HG02884 (cell line): ENCODE results near the gene STXBP4.

Source experiments
- ATAC-seq: cut with Tn5 transposase; IDR thresholded peaks from one replicate; pipeline ENCODE4 v1.9.1; 2021; ENCODE audit warnings: mild to moderate bottlenecking, moderate library complexity; ENCODE audit not compliant: unreplicated experiment

The STXBP4 gene

GRCh38 chr17:55212880-55213279 lies 244.3 kb downstream of the STXBP4 start:
- no peak for ATAC-seq

DNA sequence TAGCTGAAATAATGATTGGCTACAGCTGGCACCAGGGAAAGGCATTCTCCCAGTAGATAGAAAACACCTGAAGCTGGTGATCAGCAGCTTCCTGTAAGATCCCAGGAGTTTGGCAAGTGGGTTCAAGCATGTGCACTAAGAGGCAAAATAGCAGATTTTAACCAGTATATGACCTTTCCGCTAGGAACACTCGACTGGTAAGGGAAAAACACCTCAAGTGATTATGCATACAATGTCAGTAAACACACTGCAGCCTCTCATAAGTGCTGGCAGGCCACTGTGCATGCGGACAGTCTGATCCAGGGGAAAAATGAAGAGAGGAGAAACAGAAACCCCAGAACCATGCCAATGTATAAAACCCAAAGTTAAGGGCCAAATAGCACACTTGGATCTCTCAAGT lies 247.1 kb downstream of the STXBP4 start:
- ATAC-seq: no peak

DNA sequence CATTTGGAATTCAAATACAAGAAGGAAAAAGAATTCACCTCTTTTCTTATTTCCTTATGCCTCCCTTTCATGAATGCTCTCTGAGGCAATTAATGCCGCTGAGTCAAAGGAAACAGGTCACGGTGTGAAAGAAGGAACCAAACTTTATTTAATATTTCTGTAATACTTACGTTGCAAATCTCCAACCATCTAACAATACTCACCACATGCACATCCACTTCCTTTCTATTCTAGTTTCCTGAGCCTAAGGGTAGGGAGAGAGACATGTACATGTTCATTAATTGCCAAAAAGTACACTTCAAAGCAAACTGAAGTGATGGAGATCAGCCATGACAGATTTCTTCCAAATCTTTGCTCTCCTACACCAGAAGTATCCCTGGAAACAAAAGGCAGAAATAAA lies 248.3 kb downstream of the STXBP4 start:
- ATAC-seq: no peak

DNA sequence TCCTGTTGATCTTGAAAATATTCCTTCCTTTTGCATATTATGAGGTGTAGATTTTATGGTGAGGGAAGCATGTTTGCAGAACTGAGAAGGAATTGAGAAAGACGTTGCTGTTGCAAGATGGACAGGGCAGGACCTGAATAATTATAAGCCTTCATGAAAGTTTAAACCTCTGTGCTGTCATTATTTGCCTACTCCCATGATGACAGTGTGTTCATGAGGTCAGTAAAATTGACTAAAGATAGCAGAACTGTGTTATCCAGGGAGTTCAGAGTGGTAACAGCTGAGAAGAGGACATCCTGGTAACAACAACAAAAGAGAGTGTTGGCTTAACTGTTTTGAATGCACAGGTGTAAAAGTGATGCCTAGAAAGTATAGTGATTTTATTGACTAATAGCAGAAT lies 250.9 kb downstream of the STXBP4 start:
- ATAC-seq: no peak

GRCh38 chr17:55219934-55220333 lies 251.4 kb downstream of the STXBP4 start:
- ATAC-seq: no peak
